Lower leg skin (tissue), 3 donors: ENCODE results near the gene TGFBRAP1.

Source experiments
- CTCF ChIP-seq, 3 donors: fragments of 450-650 bp; IDR thresholded peaks; one replicate each; pipeline ENCODE4 v1.5.1; 2016; ENCODE audit warnings: antibody characterized with exemption in 3 of 3, mild to moderate bottlenecking in 3 of 3, moderate library complexity in 2 of 3
- POLR2A ChIP-seq, 2 donors: fragments of 450-650 bp; IDR thresholded peaks; one replicate each; pipeline ENCODE4 v1.6.1; 2016 to 2017; ENCODE audit warnings: antibody characterized with exemption in 2 of 2, mild to moderate bottlenecking in 1 of 2, moderate library complexity in 1 of 2

- TF ChIP-seq CTCF (IDR thresholded peaks at IDR 0.05) (no peak), POLR2A (IDR thresholded peaks at IDR 0.05) (no peak)
These were observed 35.1 kb upstream of the TGFBRAP1 start for GRCh38 chr2:105364436-105365139.
